ENCODE measurements around the gene IFT57.
A peak's percentile ranks its signal among the peaks of the same experiment; 100 is the strongest.
"Not testable (repeated sequence)": the region's sequence is repeated elsewhere in the genome, so short reads cannot be mapped to it uniquely, and the experiment has no call there.

IFT57 gene, protein sequence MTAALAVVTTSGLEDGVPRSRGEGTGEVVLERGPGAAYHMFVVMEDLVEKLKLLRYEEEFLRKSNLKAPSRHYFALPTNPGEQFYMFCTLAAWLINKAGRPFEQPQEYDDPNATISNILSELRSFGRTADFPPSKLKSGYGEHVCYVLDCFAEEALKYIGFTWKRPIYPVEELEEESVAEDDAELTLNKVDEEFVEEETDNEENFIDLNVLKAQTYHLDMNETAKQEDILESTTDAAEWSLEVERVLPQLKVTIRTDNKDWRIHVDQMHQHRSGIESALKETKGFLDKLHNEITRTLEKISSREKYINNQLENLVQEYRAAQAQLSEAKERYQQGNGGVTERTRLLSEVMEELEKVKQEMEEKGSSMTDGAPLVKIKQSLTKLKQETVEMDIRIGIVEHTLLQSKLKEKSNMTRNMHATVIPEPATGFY

GRCh38 chr3:108221911-108222852, at the start of gene IFT57:
Gene IFT57, minus strand, starts transcription at chr3:108222424. Its CDS starts 102 bp downstream, at chr3:108222322.
- peak; percentile 98 for DNase-seq

DNA sequence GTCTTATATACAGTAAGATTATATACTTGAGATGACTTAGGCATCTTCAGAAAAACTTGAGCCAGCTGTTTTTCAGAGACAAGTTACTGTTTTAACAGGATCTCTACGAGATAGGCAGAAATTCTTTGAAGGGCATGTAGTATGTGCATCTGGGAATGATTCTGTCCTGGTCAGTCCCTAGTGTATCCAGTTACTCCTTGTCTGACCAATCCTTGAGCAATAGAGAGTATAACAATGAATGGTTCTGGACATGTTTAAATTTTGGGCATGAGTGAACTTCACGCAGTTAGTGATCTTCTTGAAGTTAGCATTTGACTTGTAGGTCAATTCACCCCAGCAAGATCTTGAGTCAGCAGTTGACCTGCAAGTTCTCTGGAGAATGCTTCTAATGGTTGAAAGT, 49.4 kb upstream of the IFT57 start:
- no peak for DNase-seq

DNA sequence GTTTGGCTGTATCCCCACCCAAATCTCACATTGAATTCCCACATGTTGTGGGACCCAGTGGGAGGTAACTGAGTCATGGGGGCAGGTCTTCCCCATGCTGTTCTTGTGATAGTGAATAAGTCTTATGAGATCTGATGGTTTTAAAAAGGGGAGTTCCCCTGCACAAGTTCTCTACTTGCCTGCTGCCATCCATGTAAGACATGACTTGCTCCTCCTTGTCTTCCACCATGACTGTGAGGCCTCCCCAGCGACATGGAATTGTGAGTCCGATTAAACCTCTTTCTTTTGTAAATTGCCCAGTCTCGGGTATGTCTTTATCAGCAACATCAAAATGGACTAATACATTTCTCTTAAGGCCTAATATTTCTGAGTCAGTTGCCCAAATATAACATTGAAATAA, 46.0 kb upstream of the IFT57 start:
- DNase-seq = not testable (repeated sequence)

DNA sequence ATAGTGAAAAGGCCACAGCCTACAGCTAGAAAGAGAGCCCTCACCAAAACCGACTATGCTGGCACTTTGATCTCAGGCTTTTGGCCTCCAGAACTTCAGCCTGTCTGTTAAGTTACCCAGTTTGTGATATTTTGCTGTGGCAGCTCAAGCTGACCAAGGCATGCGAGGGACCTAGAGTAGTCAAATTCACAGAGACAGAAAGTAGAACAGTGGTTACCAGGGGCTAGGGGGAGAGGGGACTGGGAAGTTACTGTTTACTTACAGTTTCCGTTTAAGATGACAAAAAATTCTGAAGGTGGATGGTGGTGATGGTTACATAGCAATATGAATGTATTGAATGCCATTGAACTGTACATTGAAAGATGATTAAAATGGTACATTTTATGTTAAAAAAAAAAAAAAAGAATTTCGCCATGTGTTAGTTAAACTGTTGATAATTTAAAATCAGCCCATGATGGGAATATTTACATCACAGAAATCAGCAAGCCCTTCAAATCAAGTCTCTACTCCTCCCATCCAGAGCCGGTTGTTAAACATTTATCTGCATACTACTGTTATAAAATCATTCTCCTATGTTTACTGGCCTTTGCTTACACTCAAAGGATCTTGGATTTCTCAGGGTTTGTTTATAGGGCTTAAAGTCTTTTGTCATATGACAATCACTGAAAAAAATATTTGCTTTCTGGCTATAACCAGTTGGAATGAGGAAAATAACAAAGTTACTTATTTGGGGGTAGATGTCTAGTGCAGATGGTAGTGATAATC, 42.5 kb upstream of the IFT57 start:
- DNase-seq = not testable (repeated sequence)

DNA sequence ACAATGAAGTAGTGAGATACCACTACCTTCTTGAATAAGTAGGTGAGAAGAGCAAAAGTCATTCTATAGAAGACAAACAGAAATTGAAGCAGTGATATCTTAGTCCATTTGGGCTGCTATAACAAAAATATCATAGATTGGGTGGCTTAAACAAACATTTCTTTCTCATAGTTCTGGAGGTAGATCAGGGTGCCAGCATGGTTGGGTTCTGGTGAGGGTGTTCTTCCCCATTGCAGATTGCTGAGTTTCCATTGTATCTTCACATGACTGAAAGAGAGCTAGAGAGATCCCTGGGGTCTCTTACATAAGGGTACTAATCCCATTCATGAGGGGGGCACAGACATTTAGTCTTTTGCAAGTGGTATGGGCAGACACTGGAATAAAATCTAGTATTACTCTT, 32.9 kb upstream of the IFT57 start:
- DNase-seq = no peak

DNA sequence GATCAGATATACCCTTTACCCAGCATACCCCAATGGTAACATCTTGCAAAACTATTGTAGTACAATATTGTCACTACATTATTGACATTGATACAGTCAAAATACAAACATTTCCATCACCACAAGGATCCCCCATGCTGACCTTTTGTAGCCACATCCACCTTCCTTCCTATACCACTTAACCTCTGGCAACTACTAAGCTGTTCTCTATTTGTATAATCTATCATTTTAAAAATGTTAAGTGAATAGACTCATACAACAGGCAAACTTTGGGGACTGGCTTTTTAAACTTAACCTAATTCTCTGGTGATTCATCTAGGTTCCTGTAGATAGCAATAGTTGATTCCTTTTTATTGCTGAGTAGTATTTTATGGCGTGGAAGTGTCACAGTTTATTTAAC, 29.6 kb upstream of the IFT57 start:
- no peak for DNase-seq

- DNase-seq = no peak
Observed at GRCh38 chr3:108251265-108251664, 29.0 kb upstream of the IFT57 start.

- no peak for DNase-seq
Observed at GRCh38 chr3:108250626-108251025, 28.4 kb upstream of the IFT57 start.

DNA sequence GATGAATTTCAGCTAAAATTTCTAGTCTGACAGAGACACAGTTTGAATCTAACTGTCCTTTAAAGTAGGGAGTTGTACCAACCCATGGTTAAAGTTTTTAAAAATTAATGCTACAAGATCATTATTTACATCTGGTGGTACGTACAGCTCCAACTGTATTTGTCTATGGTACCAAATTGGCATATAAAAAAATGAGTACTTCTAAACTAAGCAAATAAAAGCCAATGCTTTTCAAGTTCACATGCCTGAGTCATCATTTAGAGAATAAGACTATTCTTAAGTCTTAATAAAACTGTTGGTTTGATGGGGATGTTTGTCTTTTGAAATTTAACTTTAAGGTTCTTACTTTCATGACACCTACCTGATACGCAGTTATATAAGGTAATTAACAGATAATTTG, 21.0 kb upstream of the IFT57 start:
- no peak for DNase-seq

- no peak for DNase-seq
Observed at GRCh38 chr3:108242776-108243175, 20.6 kb upstream of the IFT57 start.

GRCh38 chr3:108241721-108242120, 19.5 kb upstream of the IFT57 start:
- no peak for DNase-seq

GRCh38 chr3:108241146-108241545, 18.9 kb upstream of the IFT57 start:
- no peak for DNase-seq

DNA sequence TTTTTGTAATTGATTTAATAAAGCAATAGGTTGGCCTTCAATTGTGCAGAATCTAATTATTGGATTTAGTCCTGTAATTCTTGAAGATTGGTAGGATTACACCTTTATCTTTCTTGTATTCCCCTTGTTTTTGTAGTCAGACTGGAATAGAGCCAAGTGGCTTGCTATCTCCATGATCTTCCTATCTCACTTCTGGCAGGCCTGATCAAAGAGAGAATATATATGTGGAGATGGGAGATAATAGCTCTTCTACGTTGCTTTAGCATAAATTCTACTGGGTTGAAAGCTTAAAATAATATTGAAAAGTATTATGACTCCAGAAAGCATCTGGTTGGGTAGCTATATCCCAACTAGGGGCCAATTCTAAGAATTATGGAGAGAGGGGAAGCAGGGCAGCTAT, 16.9 kb upstream of the IFT57 start:
- no peak for DNase-seq

GRCh38 chr3:108235290-108235689, 13.1 kb upstream of the IFT57 start:
- no peak for DNase-seq

- no peak for DNase-seq
Observed at GRCh38 chr3:108234387-108234957, 12.2 kb upstream of the IFT57 start.

DNA sequence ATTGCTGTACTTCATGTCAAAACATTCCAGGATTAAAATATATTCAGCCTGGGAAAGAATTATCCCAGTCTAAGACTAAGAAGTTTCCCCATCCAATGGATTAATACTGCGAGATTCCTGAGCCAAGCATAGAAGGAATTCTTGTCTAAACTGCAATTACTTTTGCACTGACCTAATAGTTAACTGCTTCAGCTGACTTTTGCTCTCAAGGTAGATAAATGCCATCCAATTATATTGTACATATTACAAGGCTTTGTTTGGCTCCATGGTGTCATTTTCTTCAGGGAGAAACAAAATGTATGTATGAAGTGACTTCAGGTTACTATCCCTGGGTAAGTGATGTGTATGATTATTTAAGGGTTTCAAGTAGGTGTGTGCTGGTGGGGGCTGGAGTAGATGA, 6.1 kb upstream of the IFT57 start:
- DNase-seq = no peak

GRCh38 chr3:108227131-108227530, 4.9 kb upstream of the IFT57 start:
- DNase-seq = no peak

- DNase-seq = no peak
Observed at GRCh38 chr3:108225221-108225620, 3.0 kb upstream of the IFT57 start.

GRCh38 chr3:108223928-108224327, 1.7 kb upstream of the IFT57 start:
- peak; percentile 26 for DNase-seq

DNA sequence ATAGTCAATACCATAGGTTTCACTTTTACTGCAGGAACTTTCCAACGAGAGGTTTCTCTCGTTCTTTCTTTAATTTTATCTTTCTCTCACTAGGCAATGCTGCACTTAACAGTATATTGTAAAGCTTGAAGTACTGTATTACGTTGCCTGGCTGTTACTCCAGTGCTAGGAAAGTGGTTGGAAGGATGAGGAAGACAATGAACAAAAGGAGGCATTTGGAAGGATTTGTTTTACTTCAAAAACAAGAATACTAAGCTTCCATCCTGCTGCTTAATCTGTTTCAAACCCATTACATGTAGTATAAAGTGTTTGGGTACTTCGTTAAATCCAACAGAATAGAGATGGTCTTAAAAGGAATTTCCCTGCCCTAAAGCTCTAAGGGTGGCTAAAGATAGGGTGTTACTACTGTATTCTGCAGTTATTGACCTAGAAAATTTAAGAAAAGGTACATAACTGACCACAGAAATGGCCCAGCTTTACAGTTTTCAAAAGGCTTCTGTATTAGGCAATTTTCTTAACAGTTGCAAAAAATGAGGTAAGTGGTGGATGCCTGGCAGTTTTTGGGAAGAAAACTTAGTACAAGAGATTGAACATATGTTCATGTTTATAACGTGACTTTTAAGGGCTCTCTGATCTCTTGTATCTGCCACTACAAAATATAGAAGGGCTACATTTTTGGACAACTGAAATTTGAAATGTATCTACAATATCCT, 785 bp upstream of the IFT57 start:
- peak; percentile 56 for DNase-seq

DNA sequence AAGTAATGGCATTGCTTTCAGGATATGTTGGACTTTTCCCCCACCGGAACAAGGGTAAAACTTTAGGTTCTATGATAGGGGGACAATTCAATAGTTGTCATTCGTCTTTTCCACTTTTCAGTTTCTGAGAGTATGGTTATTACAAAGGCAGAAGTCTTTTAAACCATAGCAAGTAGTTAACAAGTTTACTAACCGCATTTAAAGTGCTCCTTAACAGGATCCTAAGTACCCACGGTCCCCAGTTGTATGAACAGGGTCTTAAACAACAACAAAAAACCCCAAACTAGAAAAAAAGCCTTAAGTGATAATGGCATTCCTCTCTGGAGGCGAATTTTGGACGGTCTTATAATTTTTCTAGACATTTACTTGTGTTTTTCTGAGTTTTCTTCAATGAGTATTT, 831 bp downstream of the IFT57 start:
- DNase-seq = peak; percentile 26

GRCh38 chr3:108219336-108219735, 2.9 kb downstream of the IFT57 start:
- no peak for DNase-seq
